ENCODE measurements around the gene KCTD1.

DNA sequence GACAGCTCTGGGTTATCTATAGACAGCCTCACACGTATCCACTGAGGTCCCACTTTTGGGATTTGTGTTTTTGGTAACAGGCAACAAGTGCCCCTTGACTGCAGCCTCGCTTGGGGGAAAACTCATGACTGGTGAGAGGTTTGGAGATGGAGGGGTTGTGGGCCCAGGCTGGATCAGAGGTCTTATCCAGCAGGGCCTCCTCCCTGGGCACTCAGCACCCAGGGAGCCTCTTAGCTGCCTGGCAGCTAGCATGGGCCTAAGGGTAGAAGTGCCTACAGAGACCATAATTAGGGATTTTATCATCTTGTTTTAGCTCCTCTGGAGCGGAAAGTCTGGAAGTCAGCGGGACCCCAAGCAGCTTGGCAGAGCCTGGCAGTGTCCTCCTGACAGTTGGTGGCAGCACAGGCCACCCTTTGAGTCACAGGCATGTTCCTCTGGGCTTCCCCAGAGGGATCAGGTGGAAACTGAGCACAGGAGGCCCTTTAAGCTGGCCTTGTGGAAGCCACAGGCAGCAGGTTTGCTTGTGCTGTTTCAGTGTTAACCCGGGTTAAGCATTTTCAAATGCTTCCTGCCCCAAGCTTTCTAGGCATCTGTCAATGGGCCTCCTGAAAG, 143.1 kb downstream of the KCTD1 start:
- no peak for TF ChIP-seq YY1 (IDR thresholded peaks at IDR 0.05; ENCODE audit: low read depth, low read length)
- no peak for TF ChIP-seq CHD1 (IDR thresholded peaks at IDR 0.05; ENCODE audit: low read depth, low read length)
- no peak for TF ChIP-seq POLR2A (IDR thresholded peaks at IDR 0.05; ENCODE audit: control extremely low read depth in 1 of 2, low read depth in 2 of 2, low read length in 2 of 2)
- TF ChIP-seq, protein P1, sequence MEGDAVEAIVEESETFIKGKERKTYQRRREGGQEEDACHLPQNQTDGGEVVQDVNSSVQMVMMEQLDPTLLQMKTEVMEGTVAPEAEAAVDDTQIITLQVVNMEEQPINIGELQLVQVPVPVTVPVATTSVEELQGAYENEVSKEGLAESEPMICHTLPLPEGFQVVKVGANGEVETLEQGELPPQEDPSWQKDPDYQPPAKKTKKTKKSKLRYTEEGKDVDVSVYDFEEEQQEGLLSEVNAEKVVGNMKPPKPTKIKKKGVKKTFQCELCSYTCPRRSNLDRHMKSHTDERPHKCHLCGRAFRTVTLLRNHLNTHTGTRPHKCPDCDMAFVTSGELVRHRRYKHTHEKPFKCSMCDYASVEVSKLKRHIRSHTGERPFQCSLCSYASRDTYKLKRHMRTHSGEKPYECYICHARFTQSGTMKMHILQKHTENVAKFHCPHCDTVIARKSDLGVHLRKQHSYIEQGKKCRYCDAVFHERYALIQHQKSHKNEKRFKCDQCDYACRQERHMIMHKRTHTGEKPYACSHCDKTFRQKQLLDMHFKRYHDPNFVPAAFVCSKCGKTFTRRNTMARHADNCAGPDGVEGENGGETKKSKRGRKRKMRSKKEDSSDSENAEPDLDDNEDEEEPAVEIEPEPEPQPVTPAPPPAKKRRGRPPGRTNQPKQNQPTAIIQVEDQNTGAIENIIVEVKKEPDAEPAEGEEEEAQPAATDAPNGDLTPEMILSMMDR (IDR thresholded peaks at IDR 0.05; ENCODE audit: control extremely low read depth in 1 of 3, insufficient read depth in 1 of 3, low read depth in 1 of 3, low read length in 3 of 3): peak; percentile 44 to 58 (median 51)
- no peak for TF ChIP-seq SIX5 (IDR thresholded peaks at IDR 0.05; ENCODE audit: low read depth, low read length)

Data from H1 (cell line).